Thymus (tissue), 11 donors: ENCODE measurements around the gene RNU7-1. TPM values are rescaled to one million over a fixed set of nuclear protein-coding genes. Genes with fewer than 3 reads are reported as not detected.

Source experiments
- DNase-seq, 9 donors: peaks; one replicate each; pipeline ENCODE4 v3.0.0-alpha.2; 2013; ENCODE audit warnings: low spot score in 9 of 9, low read depth in 6 of 9, missing footprints in 1 of 9
- H3K27ac ChIP-seq, 2 donors: one replicate each; pipeline ENCODE4 v1.5.1; 2013; ENCODE audit warnings: control low read depth in 1 of 2, low read depth in 1 of 2, low read length in 1 of 2, mild to moderate bottlenecking in 1 of 2, moderate library complexity in 1 of 2
- H3K27me3 ChIP-seq, 2 donors: one replicate each; pipeline ENCODE4 v1.5.1; 2013; ENCODE audit warnings: low read length in 1 of 2; ENCODE audit not compliant: control insufficient read depth in 2 of 2, insufficient read depth in 1 of 2
- H3K36me3 ChIP-seq, 2 donors: one replicate each; pipeline ENCODE4 v1.5.1; 2013; ENCODE audit warnings: low read length in 1 of 2, mild to moderate bottlenecking in 1 of 2, moderate library complexity in 1 of 2; ENCODE audit not compliant: control insufficient read depth in 2 of 2, insufficient read depth in 2 of 2
- H3K4me1 ChIP-seq, 2 donors: one replicate each; pipeline ENCODE4 v1.5.1; 2013; ENCODE audit warnings: low read length in 2 of 2; ENCODE audit not compliant: control insufficient read depth in 2 of 2, insufficient read depth in 2 of 2
- H3K4me3 ChIP-seq, 2 donors: one replicate each; pipeline ENCODE4 v1.5.1; 2013; ENCODE audit warnings: low read length in 2 of 2, control low read depth in 1 of 2, mild to moderate bottlenecking in 1 of 2
- H3K9me3 ChIP-seq, 2 donors: one replicate each; pipeline ENCODE4 v1.5.1; 2013; ENCODE audit warnings: low read length in 1 of 2, mild to moderate bottlenecking in 1 of 2; ENCODE audit not compliant: control insufficient read depth in 2 of 2, insufficient read depth in 1 of 2
- WGBS: extraction: QIAGEN DNeasy Blood & Tissue Kit; methylation state at CpG from one replicate; pipeline ENCODE4 v1.1.7; 2013; 5-methylcytosine and 5-hydroxymethylcytosine counted together
- polyA plus RNA-seq: library from polyadenylated mRNA; stranded (reverse); fragments of 200-250 nt; gene quantifications from one replicate; pipeline ENCODE4 v1.2.3, GENCODE V29; 2013
- total RNA-seq: library from RNA; stranded (reverse); fragments of 120-200 nt; gene quantifications from one replicate; pipeline ENCODE4 v1.2.4, GENCODE V29; 2013
- donor health status: healthy.

Gene RNU7-1
- total and polyA plus RNA-seq, 2 donors = not detected

GRCh38 chr12:6950401-6950801 is 6.8 kb downstream of the RNU7-1 start:
- H3K4me3 ChIP-seq = peak overlapping the region in 1 of 2 donors; percentile 74
- DNase-seq = peak in 1 of 9 donors; percentile 59
- peaks cover 13 to 28% of the 10 kb centered on the region in 2 donors for H3K36me3 ChIP-seq
- H3K4me1 ChIP-seq = peaks cover 41 to 73% of the 10 kb centered on the region in 2 donors
- H3K27ac ChIP-seq = peak overlapping the region; percentile 82 to 85
- 53% methylated on average over 1 of the region's 1 CpG for WGBS
- no peaks in the 10 kb centered on the region for H3K9me3 ChIP-seq
- no peaks in the 10 kb centered on the region for H3K27me3 ChIP-seq

- Histone ChIP-seq H3K27ac (peak within 1 kb of the TSS; percentile 82 to 85), H3K4me1 (peaks cover 37 to 73% of the 10 kb centered on the region in 2 donors), H3K36me3 (peaks cover 15 to 29% of the 10 kb centered on the region in 2 donors), H3K27me3 (no peaks in the 10 kb centered on the region), H3K9me3 (no peaks in the 10 kb centered on the region), H3K4me3 (peak within 1 kb of the TSS; percentile 74 to 91)
- DNase-seq = peak in 3 of 9 donors; percentile 55 to 85 (median 69)
- 16% methylated on average over 25 of the region's 25 CpGs for WGBS
Measured at GRCh38 chr12:6950811-6951540, 7.4 kb downstream of the RNU7-1 start, which contains the start of gene PTPN6. Gene PTPN6 (plus strand): TSS chr12:6951356. CDS start chr12:6951513, 157 bp downstream.

GRCh38 chr12:6951551-6952120 is 8.0 kb downstream of the RNU7-1 start:
- Histone ChIP-seq H3K9me3 (no peaks in the 10 kb centered on the region), H3K36me3 (peaks cover 22 to 36% of the 10 kb centered on the region in 2 donors), H3K27me3 (no peaks in the 10 kb centered on the region), H3K27ac (peak overlapping the region; percentile 82 to 85), H3K4me1 (peaks cover 35 to 73% of the 10 kb centered on the region in 2 donors), H3K4me3 (peak overlapping the region; percentile 74 to 91)
- DNase-seq = peak in 1 of 9 donors; percentile 44
- 11% methylated on average over 20 of the region's 20 CpGs for WGBS

GRCh38 chr12:6952121-6952862 is 8.7 kb downstream of the RNU7-1 start:
- 15% methylated on average over 22 of the region's 22 CpGs for WGBS
- peak overlapping the region; percentile 82 to 85 for H3K27ac ChIP-seq
- peak in 1 of 9 donors; percentile 35 for DNase-seq

GRCh38 chr12:6952863-6953441 is 9.3 kb downstream of the RNU7-1 start:
- Histone ChIP-seq H3K4me3 (peak overlapping the region; percentile 74 to 91), H3K27me3 (no peaks in the 10 kb centered on the region), H3K27ac (peak overlapping the region; percentile 82 to 85), H3K9me3 (no peaks in the 10 kb centered on the region), H3K4me1 (peaks cover 43 to 81% of the 10 kb centered on the region in 2 donors), H3K36me3 (peaks cover 35 to 49% of the 10 kb centered on the region in 2 donors)
- 34% methylated on average over 15 of the region's 15 CpGs for WGBS
- DNase-seq = peak in 1 of 9 donors; percentile 50

More at GRCh38 chr12:6952121-6952862, 8.7 kb downstream of the RNU7-1 start:
- Histone ChIP-seq H3K27me3 (no peaks in the 10 kb centered on the region), H3K4me1 (peaks cover 37 to 75% of the 10 kb centered on the region in 2 donors), H3K9me3 (no peaks in the 10 kb centered on the region), H3K4me3 (peak overlapping the region; percentile 74 to 91), H3K36me3 (peaks cover 28 to 42% of the 10 kb centered on the region in 2 donors)

GRCh38 chr12:6953442-6954315 is 10.1 kb downstream of the RNU7-1 start:
- WGBS = 11% methylated on average over 24 of the region's 24 CpGs
- H3K27ac ChIP-seq = peak overlapping the region; percentile 82 to 85
- no peaks in the 10 kb centered on the region for H3K9me3 ChIP-seq
- DNase-seq = peak in 4 of 9 donors; percentile 73 to 92 (median 78)
- peaks cover 50 to 88% of the 10 kb centered on the region in 2 donors for H3K4me1 ChIP-seq
- H3K36me3 ChIP-seq = peaks cover 42 to 56% of the 10 kb centered on the region in 2 donors
- H3K27me3 ChIP-seq = no peaks in the 10 kb centered on the region
- peak overlapping the region; percentile 74 to 91 for H3K4me3 ChIP-seq

GRCh38 chr12:6954316-6955107 is 10.9 kb downstream of the RNU7-1 start:
- H3K4me3 ChIP-seq = peak overlapping the region; percentile 74 to 91
- no peak for DNase-seq
- no peaks in the 10 kb centered on the region for H3K27me3 ChIP-seq
- H3K27ac ChIP-seq = peak overlapping the region; percentile 79 to 82
- H3K4me1 ChIP-seq = peaks cover 58 to 96% of the 10 kb centered on the region in 2 donors
- peaks cover 49 to 63% of the 10 kb centered on the region in 2 donors for H3K36me3 ChIP-seq
- 87% methylated on average over 21 of the region's 21 CpGs for WGBS
- H3K9me3 ChIP-seq = no peaks in the 10 kb centered on the region
